Dermis blood vessel endothelial cell (primary cell): Measurements from ENCODE around the gene UXT. TPM values are rescaled to one million over a fixed set of nuclear protein-coding genes. Genes with fewer than 3 reads are reported as not detected.

Experiments
- DNase-seq: peaks from one replicate; pipeline ENCODE4 v3.0.0; 2010
- total RNA-seq: library from RNA; depleted of rRNA; stranded (reverse); fragments of >200 nt; gene quantifications from 2 replicates; pipeline ENCODE4 v1.2.3, GENCODE V29; 2014

The UXT gene
- total RNA-seq, 1 donor from 2014 or later: 95.6 TPM

DNA sequence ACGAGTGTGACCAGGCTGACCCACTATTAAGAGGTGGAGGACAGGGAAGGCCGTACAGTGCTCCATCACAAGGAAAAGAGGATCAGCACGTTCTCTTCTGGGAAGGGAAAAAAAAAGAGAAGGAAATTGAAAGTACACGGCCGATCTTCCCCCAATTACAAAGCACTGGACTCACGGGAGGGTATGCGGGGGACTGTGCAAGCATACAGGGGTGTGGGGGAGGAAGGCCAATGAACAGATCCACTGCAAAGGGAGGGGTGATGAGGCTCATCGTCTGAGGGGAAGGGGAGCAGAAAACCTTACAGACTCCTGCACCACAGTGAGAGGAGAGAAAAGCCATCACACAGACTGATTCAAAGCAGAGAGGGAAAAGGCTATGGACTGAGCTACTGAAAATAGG lies 9.7 kb downstream of the UXT start:
- no peak for DNase-seq

GRCh38 chrX:47648376-47648775 lies 10.6 kb downstream of the UXT start:
- DNase-seq: no peak

DNA sequence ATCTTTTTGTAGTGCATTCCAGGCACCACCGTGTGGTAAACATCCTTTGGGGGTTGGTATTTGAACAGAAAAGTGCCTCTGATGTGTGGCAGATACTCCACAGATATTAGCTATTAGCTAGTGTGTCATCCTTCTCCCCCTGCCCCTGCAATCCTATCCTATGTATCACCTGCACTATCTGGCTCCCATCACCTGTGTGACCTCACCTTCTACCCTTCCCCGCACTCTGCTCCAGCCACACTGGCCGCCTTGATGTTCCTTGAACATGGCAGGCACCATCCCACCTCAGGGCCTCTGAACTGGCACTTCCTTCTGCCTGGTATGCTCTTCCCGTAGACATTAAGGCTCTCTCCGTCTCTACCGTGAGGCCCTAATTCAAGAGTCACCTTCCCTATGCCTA lies 12.3 kb downstream of the UXT start:
- no peak for DNase-seq

- no peak for DNase-seq
Observed at GRCh38 chrX:47645530-47645929, 13.4 kb downstream of the UXT start.

DNA sequence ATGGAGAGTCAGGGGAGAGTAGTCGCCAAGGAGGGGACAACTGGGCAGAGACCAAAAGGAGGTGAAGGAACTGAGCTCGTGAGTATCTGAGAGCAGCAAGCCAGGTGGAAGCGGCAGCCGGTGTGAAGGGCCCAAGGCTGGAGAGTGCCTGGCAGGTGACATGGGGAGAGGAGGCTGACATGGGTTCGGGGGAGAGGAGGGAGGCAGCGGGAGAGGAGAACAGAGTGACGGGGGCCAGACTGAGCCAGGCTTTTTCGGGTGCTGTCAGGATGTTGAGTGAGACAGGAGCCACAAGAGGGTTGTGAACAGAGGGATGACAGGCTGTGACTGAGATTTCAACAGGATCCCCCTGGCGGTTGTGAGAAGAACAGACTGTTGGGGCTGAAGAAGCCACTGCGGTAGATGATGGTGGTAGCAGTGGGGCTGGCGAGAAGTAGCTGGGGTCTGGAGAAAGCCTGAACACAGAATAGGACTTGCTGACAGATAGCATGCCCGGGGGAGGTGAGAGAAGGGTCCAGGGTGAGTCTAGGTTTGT lies 14.4 kb downstream of the UXT start:
- DNase-seq: peak; percentile 51

DNA sequence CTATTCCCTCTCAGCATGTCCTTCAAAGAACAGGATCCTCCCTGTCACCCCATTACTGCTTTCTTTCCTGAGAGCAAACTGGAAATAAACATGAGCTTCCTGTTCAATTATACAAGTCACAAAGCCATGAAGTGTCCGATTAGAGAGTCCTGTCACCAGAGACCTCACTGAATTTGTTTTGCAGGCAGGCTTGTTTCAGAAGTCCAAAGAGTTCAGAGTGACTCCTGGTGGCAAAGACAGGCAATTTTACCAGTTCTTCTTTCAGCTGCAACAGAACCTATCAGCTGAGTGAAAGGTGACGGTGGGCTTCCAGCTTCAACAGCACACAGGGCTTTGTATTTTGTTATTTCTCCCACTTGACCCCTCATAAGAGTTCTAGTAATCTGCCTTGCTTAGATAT lies 15.1 kb downstream of the UXT start:
- peak; percentile 69 for DNase-seq

GRCh38 chrX:47638816-47639215 lies 20.2 kb downstream of the UXT start:
- no peak for DNase-seq

GRCh38 chrX:47637546-47638195 lies 21.3 kb downstream of the UXT start:
- peak; percentile 82 for DNase-seq

- DNase-seq: no peak
Observed at GRCh38 chrX:47634871-47635575, 24.0 kb downstream of the UXT start.

DNA sequence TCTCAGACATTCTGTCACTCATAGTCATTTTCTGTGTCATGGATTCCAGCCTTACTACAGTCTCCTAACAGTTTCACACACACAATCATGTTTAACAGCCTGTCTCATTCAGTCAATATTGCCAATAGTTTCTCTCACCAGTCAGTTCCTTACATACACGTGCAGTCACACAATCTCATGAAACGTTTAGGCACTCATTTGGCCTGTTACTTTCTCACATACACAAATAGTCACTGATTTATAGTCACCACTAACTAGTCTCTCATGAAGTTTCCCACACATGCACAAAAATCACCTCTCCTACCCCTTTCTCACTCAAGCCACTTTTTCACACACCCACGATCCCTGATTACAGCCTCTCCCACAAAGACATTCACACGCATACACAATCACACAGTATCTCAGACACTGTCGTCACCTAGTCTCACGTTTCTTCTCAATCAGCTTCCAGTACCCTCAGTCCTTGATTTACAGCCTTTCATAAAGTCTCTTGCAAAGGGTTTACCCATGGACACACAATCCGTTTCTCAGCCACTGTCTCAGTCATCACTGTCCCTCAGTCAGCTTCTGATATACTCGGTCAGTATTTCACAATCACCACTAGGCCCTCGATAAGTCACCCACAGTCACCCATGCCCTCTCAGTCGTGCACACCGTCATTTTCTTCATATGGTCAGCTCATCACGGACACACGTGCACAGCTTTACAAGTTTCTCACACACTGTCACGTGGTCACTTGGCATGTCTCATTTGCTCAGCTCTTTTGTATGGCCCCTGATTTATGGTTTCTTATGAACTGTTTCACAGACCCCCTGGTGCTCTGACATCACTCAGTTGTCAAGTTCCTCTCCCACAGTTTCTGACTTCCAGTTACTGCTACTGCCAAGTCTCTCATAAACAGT lies 25.0 kb downstream of the UXT start:
- no peak for DNase-seq

- no peak for DNase-seq
Observed at GRCh38 chrX:47632666-47633065, 26.3 kb downstream of the UXT start.

GRCh38 chrX:47631676-47632075 lies 27.3 kb downstream of the UXT start:
- no peak for DNase-seq

GRCh38 chrX:47629419-47630200 lies 29.4 kb downstream of the UXT start, which contains the start of gene CFP:
Gene CFP, minus strand, starts transcription at chrX:47629930. Its CDS starts 86 bp downstream, at chrX:47629844.
- DNase-seq: no peak

GRCh38 chrX:47628982-47629381 lies 30.0 kb downstream of the UXT start:
- no peak for DNase-seq

- no peak for DNase-seq
Observed at GRCh38 chrX:47625365-47625764, 33.6 kb downstream of the UXT start.

DNA sequence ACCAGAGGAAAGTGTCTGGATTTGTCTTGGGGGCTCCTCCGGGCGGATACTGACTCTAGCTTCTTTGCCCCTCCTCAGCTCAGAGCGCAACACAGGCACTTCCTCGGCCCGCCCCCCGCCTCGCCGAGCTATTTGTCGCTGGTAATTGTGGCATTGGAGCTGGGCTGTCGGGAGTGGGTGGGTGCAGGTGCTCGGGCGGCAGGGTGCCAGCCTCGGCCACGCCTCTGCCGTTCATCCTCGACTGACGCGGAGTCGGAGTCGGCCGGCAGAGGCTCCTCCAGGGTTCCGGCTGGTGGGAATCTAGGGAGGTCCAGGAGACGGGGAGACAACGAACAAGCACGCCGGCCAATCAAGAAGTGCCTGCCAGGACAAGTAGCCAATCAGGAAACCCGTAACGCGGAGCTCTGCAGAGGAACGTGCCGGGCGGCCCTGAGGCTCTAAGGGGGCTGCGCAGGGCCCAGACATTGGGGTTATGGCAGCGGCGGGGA lies 35.4 kb downstream of the UXT start:
- DNase-seq: peak; percentile 76

DNA sequence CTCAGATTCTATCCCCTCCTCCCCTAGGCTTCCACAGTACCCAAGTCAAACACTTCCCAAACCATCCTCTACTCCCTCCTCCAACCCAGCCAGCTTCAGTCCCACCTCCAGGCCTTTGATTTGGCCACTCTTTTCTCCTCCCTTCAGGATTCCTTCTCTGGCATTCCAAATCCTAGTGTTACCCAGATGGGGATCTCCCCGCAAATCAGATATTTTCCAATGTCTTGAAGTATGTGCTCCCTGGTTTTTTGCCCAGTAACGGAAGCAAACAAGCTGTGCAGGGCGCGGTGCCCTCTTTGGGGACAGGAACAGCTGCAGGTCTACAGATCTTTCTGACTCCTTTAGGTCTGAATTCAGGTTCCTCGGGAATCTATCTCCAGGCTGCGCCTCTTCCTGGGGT lies 37.1 kb downstream of the UXT start:
- DNase-seq: no peak

GRCh38 chrX:47620303-47620685 lies 38.7 kb downstream of the UXT start:
- DNase-seq: no peak

DNA sequence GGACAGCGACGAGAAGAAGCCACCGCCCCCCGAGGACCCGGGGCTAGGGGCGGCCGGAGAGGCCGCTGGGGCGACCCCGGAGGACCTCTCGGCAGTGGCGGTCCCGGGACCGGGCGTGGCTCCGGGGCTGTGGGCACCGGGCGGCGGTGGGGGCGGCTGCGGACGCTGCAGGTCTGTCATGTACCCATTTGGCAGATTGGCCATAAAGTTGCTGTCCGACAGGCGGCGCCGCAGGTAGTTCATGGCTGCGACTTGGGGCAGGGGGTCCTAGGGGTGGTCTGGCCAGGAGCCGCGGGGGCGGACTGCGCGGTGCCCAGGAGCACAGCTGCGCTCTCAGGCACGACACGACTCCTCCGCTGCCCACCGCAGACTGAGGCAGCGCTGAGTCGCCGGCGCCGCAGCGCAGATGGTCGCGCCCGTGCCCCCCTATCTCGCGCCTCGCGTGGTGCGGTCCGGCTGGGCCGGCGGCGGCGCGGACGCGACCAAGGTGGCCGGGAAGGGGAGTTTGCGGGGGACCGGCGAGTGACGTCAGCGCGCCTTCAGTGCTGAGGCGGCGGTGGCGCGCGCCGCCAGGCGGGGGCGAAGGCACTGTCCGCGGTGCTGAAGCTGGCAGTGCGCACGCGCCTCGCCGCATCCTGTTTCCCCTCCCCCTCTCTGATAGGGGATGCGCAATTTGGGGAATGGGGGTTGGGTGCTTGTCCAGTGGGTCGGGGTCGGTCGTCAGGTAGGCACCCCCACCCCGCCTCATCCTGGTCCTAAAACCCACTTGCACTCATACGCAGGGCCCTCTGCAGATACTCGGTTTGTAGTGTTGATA lies 39.3 kb downstream of the UXT start, which contains the start of gene SYN1:
Gene SYN1, minus strand, starts transcription at position 372 of the 817 bp plus-strand sequence. Its CDS starts 129 bp downstream, at position 243.
- peak; percentile 84 for DNase-seq

DNA sequence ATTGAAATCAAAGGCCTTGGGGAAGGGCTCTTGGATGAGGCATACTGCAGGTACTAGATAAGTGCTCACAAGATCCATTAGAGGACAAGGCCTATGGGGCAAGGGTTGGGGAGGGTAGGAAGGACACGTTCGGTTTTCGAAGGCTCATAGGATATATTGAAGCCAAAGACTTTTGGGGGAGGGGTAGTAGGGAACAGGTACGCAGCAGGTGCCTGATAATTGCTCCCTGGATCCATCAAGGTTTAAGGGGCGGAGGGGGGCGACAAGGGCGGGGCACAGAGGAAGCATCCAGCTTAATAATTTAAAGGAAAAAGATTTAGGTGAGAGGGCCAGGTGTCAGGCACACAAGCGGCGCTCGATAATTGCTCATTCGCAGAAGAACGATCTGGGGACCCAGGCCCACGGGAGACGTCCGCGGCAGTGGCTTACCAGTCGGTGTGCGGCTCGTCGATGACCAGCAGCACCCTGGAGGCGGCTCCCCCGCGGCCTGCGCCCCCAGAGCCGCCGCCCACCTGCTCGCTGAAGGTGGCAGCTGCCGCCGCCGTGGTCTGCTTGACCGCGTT lies 40.0 kb downstream of the UXT start:
- DNase-seq: no peak

DNA sequence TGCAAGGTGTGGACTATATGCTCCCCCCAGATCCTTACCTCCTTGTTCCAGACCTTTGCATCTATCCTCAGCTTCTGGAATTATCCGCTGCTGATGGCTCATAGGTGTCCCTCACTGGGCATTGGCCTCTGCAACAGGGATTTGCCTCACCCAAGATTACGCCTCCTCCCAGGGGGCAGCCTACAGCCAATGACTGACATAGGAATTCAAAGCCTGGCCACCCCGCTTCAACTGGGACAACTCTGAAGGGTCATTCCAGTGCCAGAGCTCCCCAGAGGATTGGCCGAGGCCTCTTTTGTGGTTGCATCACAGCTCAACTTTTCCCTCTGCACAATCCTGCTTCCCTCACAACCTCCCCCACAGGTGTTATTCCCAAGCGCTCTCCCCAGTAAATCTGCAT lies 44.4 kb downstream of the UXT start:
- DNase-seq: no peak
